Mesothelial cell of epicardium (in vitro differentiated cells): ENCODE data around the gene C19orf47. TPM values are rescaled to one million over a fixed set of nuclear protein-coding genes. Genes with fewer than 3 reads are reported as not detected.

Experiments used
- DNase-seq, 2 experiments: peaks; one replicate each; pipeline ENCODE4 v3.0.0; 2021; ENCODE audit warnings: low spot score in 2 of 2; ENCODE audit not compliant: unreplicated experiment in 2 of 2
- H3K27ac Mint-ChIP-seq: 2 replicates; pipeline ENCODE4 v1.8.0; 2021; ENCODE audit warnings: mixed read lengths
- H3K27me3 Mint-ChIP-seq: 2 replicates; pipeline ENCODE4 v1.8.0; 2021; ENCODE audit warnings: low read depth, mixed read lengths
- H3K36me3 Mint-ChIP-seq: 2 replicates; pipeline ENCODE4 v1.8.0; 2021; ENCODE audit warnings: mixed read lengths
- H3K4me1 Mint-ChIP-seq: 2 replicates; pipeline ENCODE4 v1.8.0; 2021; ENCODE audit warnings: mixed read lengths
- H3K4me3 Mint-ChIP-seq: 2 replicates; pipeline ENCODE4 v1.8.0; 2021; ENCODE audit warnings: mild to moderate bottlenecking, moderate library complexity, mixed read lengths
- H3K9me3 Mint-ChIP-seq: 2 replicates; pipeline ENCODE4 v1.8.0; 2021; ENCODE audit warnings: mixed read lengths
- CTCF ChIP-seq: fragments of 200-600 bp; sonication (generic); IDR thresholded peaks from one replicate; pipeline ENCODE4 v1.5.0; 2021; ENCODE audit warnings: antibody characterized with exemption; ENCODE audit not compliant: unreplicated experiment
- total RNA-seq: library from RNA; stranded (reverse); gene quantifications from 3 replicates; pipeline ENCODE4 v1.2.1, GENCODE V29; 2021

The C19orf47 gene
- total RNA-seq, 1 donor from 2014 or later, result 17.8 TPM

GRCh38 chr19:40355975-40356680 is 7.9 kb upstream of the C19orf47 start:
- Mint-ChIP-seq H3K36me3 (no peaks in the 10 kb centered on the region), H3K27me3 (no peaks in the 10 kb centered on the region), H3K27ac (no peak overlapping the region), H3K9me3 (no peaks in the 10 kb centered on the region), H3K4me3 (no peak overlapping the region), H3K4me1 (no peaks in the 10 kb centered on the region)
- no peak for DNase-seq
- no peak for TF ChIP-seq CTCF

GRCh38 chr19:40348961-40349507 is 837 bp upstream of the C19orf47 start:
- Mint-ChIP-seq H3K4me3 (peak overlapping the region; percentile 88), H3K27me3 (no peaks in the 10 kb centered on the region), H3K36me3 (peaks cover 1% of the 10 kb centered on the region), H3K9me3 (no peaks in the 10 kb centered on the region), H3K27ac (peak overlapping the region; percentile 91), H3K4me1 (peaks cover 12% of the 10 kb centered on the region)
- TF ChIP-seq CTCF, result no peak
- DNase-seq, result no peak

GRCh38 chr19:40344422-40344821 is 3.8 kb downstream of the C19orf47 start:
- Mint-ChIP-seq H3K4me1 (peaks cover 12% of the 10 kb centered on the region), H3K27ac (peak overlapping the region; percentile 28), H3K9me3 (no peaks in the 10 kb centered on the region), H3K4me3 (no peak overlapping the region), H3K36me3 (peaks cover 5% of the 10 kb centered on the region), H3K27me3 (no peaks in the 10 kb centered on the region)
- no peak for TF ChIP-seq CTCF
- DNase-seq, result no peak

- no peak for DNase-seq
- Mint-ChIP-seq H3K36me3 (peaks cover 12% of the 10 kb centered on the region), H3K9me3 (no peaks in the 10 kb centered on the region), H3K4me1 (peaks cover 7% of the 10 kb centered on the region), H3K27ac (no peak overlapping the region), H3K27me3 (no peaks in the 10 kb centered on the region), H3K4me3 (no peak overlapping the region)
- TF ChIP-seq CTCF, result no peak
Measured at GRCh38 chr19:40342644-40343311, 5.4 kb downstream of the C19orf47 start.

GRCh38 chr19:40341601-40342482 is 6.4 kb downstream of the C19orf47 start:
- Mint-ChIP-seq H3K4me3 (no peak overlapping the region), H3K27me3 (no peaks in the 10 kb centered on the region), H3K36me3 (peaks cover 12% of the 10 kb centered on the region), H3K9me3 (no peaks in the 10 kb centered on the region), H3K4me1 (no peaks in the 10 kb centered on the region), H3K27ac (peak overlapping the region; percentile 19)
- TF ChIP-seq CTCF, result no peak
- DNase-seq, result no peak
